K562 (cell line): Measurements from ENCODE around the gene ATE1. TPM values are rescaled to one million over a fixed set of nuclear protein-coding genes. Genes with fewer than 3 reads are reported as not detected.
A peak's percentile ranks its signal among the peaks of the same experiment; 100 is the strongest.

Experiments
- ATAC-seq: fragments of 200-7000 bp; cut with Tn5 transposase; 3 replicates; pipeline ENCODE4 v1.9.1; 2020; ENCODE audit warnings: moderate library complexity
- BruUV-seq: library from RNA; stranded (reverse); fragments of 400-500 nt; replicated peaks from 2 replicates; lab custom pipeline; 2021; lab: Mats Ljungman, UMichigan
- CTCF ChIA-PET: fragments of 300-600 bp; formaldehyde crosslinking; extraction: SDS; loops from one replicate; lab custom pipeline; 2021; ENCODE audit warnings: low intra/inter-chr PET ratio; lab: Yijun Ruan, JAX
- POLR2A ChIA-PET: fragments of 300-600, 350-650 bp; sonication (Branson Sonifier 250); formaldehyde crosslinking; extraction: SDS; loops from one replicate; lab custom pipeline; 2021; ENCODE audit warnings: antibody characterized with exemption, inconsistent platforms; lab: Yijun Ruan, JAX
- DNase-seq, 4 experiments: peaks; one replicate each; pipeline versions ENCODE4 v3.0.0 to v3.0.0-alpha.2; 2011 to 2018; ENCODE audit warnings: low spot score in 3 of 4, mixed read lengths in 3 of 4; ENCODE audit errors: extremely low read depth in 1 of 4
- FAIRE-seq: peaks from 2 replicates; lab custom pipeline; 2011; peaks lifted over from hg19 to GRCh38; lab: Jason Lieb, UNC
- H2AFZ ChIP-seq: 2 replicates; pipeline ENCODE4 v1.6.0; 2011; ENCODE audit warnings: low read depth, low read length, control low read depth, inconsistent platforms
- H3K27ac ChIP-seq: fragments of 200-600 bp; 3 replicates; pipeline ENCODE4 v1.8.0; 2011; ENCODE audit warnings: low read depth, mild to moderate bottlenecking, control low read depth, inconsistent platforms, low read length, moderate library complexity, mixed read lengths; ENCODE audit errors: extremely low read depth
- H3K27me3 ChIP-seq, 2 experiments: fragments of 300-600 bp in 1 of 2; 2 replicates in 1 of 2; 3 replicates in 1 of 2; pipeline versions ENCODE4 v1.6.0 to v1.8.0; 2011; ENCODE audit warnings: inconsistent platforms in 2 of 2, low read length in 2 of 2, mild to moderate bottlenecking in 1 of 2, mixed read lengths in 1 of 2, moderate library complexity in 1 of 2; ENCODE audit not compliant: control insufficient read depth in 2 of 2, insufficient read depth in 2 of 2
- H3K36me3 ChIP-seq: fragments of 300-600 bp; 3 replicates; pipeline ENCODE4 v1.8.0; 2011; ENCODE audit warnings: mild to moderate bottlenecking, low read length, inconsistent platforms; ENCODE audit not compliant: control insufficient read depth, insufficient read depth
- H3K4me1 ChIP-seq, 2 experiments: fragments of 200-600 bp in 1 of 2; replicated peaks in 1 of 2; 2 replicates in 1 of 2; 3 replicates in 1 of 2; pipeline versions ENCODE4 v1.5.1 to v1.8.0; 2011; ENCODE audit warnings: inconsistent platforms in 2 of 2, low read length in 2 of 2, mild to moderate bottlenecking in 1 of 2, mixed read lengths in 1 of 2, moderate library complexity in 1 of 2; ENCODE audit not compliant: control insufficient read depth in 2 of 2, insufficient read depth in 2 of 2
- H3K4me2 ChIP-seq: 2 replicates; pipeline ENCODE4 v1.6.1; 2011; ENCODE audit warnings: low read length, control low read depth, inconsistent platforms, mixed read lengths; ENCODE audit not compliant: insufficient read depth
- H3K4me3 ChIP-seq: fragments of 200-600 bp; sonication (generic), shearing (Covaris generic); 2 replicates; pipeline ENCODE4 v1.5.1; 2016; ENCODE audit warnings: control low read depth, inconsistent platforms
- H3K79me2 ChIP-seq: fragments of 200-600 bp; 3 replicates; pipeline ENCODE4 v1.8.0; 2011; ENCODE audit warnings: low read length, inconsistent platforms; ENCODE audit not compliant: control insufficient read depth, insufficient read depth
- H3K9ac ChIP-seq, 2 experiments: 2 replicates each; pipeline versions ENCODE4 v1.6.0 to v1.6.1; 2011; ENCODE audit warnings: low read depth in 2 of 2, low read length in 2 of 2, control low read depth in 1 of 2, inconsistent platforms in 1 of 2, mild to moderate bottlenecking in 1 of 2, mixed read lengths in 1 of 2; ENCODE audit not compliant: insufficient read depth in 1 of 2
- H3K9me1 ChIP-seq: one replicate; pipeline ENCODE4 v1.6.0; 2011; ENCODE audit warnings: inconsistent platforms, mild to moderate bottlenecking, low read length, moderate library complexity; ENCODE audit not compliant: control insufficient read depth, insufficient read depth
- H3K9me3 ChIP-seq: replicated peaks from 2 replicates; pipeline ENCODE4 v1.5.1; 2011; ENCODE audit warnings: low read depth, low read length, inconsistent platforms; ENCODE audit not compliant: control insufficient read depth, insufficient read depth
- H4K20me1 ChIP-seq: replicated peaks from 2 replicates; pipeline ENCODE4 v1.6.1; 2011; ENCODE audit warnings: low read length, inconsistent platforms, mixed read lengths; ENCODE audit not compliant: control insufficient read depth, insufficient read depth
- C11orf30 ChIP-seq: fragments of 450-650 bp; IDR thresholded peaks from 2 replicates; pipeline ENCODE4 v1.6.1; 2016; ENCODE audit warnings: low read depth, mild to moderate bottlenecking
- CTCF ChIP-seq, 3 experiments: IDR thresholded peaks in 2 of 3; conservative IDR thresholded peaks in 1 of 3; 2 replicates each; pipeline ENCODE4 v1.5.1; 2011 to 2012; ENCODE audit warnings: low read length in 3 of 3, mild to moderate bottlenecking in 3 of 3, control low read depth in 2 of 3, improper control_type of control experiment in 1 of 3, inconsistent platforms in 1 of 3, low read depth in 1 of 3, mixed read lengths in 1 of 3, moderate library complexity in 1 of 3; ENCODE audit not compliant: insufficient read depth in 2 of 3
- ERF ChIP-seq: fragments of 450-650 bp; formaldehyde crosslinking; IDR thresholded peaks from 2 replicates; pipeline ENCODE4 v1.4.0; 2020; ENCODE audit warnings: mild to moderate bottlenecking, mixed read lengths
- PTBP1 ChIP-seq: fragments of 200-400 bp; formaldehyde crosslinking; IDR thresholded peaks from 2 replicates; pipeline ENCODE4 v1.6.1; 2017; ENCODE audit warnings: low read depth, low read length
- RAD21 ChIP-seq, 2 experiments: fragments of 250-450 bp in 1 of 2; fragments of 450-650 bp in 1 of 2; sonication (Bioruptor Pico) in 1 of 2; formaldehyde crosslinking in 1 of 2; IDR thresholded peaks in 1 of 2; conservative IDR thresholded peaks in 1 of 2; 2 replicates each; pipeline versions ENCODE4 v1.4.0 to v1.8.0; 2020 to 2022; ENCODE audit warnings: mild to moderate bottlenecking in 2 of 2, moderate library complexity in 1 of 2
- REST ChIP-seq, 2 experiments: fragments of 450-650 bp; formaldehyde crosslinking in 1 of 2; IDR thresholded peaks; 2 replicates each; pipeline versions ENCODE4 v1.4.0 to v1.6.1; 2014 to 2020; ENCODE audit warnings: mild to moderate bottlenecking in 2 of 2, borderline replicate concordance in 1 of 2, low read depth in 1 of 2
- ZNF316 ChIP-seq: fragments of 450-650 bp; IDR thresholded peaks from 2 replicates; pipeline ENCODE4 v1.6.1; 2016
- WGBS: fragments of 100-300 bp; shearing (Covaris generic); methylation state at CpG from one replicate; pipeline ENCODE4 v1.1.6; 2016; ENCODE audit warnings: low coverage, mixed read lengths; ENCODE audit not compliant: insufficient coverage; ENCODE audit errors: missing lambda C conversion rate; 5-methylcytosine and 5-hydroxymethylcytosine counted together
- in situ Hi-C: fragments of 300-500 bp; cut with MboI; formaldehyde crosslinking; loops from 4 replicates; pipeline ENCODE4 v1.15.0; 2018; ENCODE audit warnings: inconsistent platforms, mixed read lengths
- intact Hi-C: fragments of 100-400 bp; cut with micrococcal nuclease; formaldehyde crosslinking; loops from 2 replicates; pipeline ENCODE4 v1.14.2; 2022
- polyA plus RNA-seq, 8 experiments: library from polyadenylated mRNA; depleted of rRNA in 4 of 8; stranded (reverse) in 5 of 8; unstranded in 3 of 8; fragments of >200 nt; fragmentation: Nextera tagmentation in 2 of 8; fragmentation: Illumina TruSeq in 1 of 8; extraction: Ambion mirVana in 2 of 8; extraction: Trizol in 1 of 8; gene quantifications; 2 replicates each; pipeline versions ENCODE4 v1.2.1 to v1.2.3, GENCODE V29; 2011 to 2014; ENCODE audit warnings: inconsistent platforms in 1 of 8, missing spikeins in 1 of 8
- total RNA-seq, 7 experiments: library from RNA; depleted of rRNA in 6 of 7; stranded (reverse); fragments of >200 nt in 6 of 7; fragmentation: Illumina TruSeq in 2 of 7; extraction: Trizol in 2 of 7; gene quantifications; 2 replicates each; pipeline versions ENCODE4 v1.2.1 to v1.2.3, GENCODE V29; 2011 to 2021; ENCODE audit warnings: low replicate concordance in 1 of 7

ATE1 gene
- total and polyA plus RNA-seq, 9 of the 15 experiments (the other 6 are each of a cell fraction or from before 2014, with no cell fraction given), result 3.0 to 14.2 (median 8.8) TPM

- 0 out of 2 replicates have a peak, but pooled peaks cover 3% of the 10 kb centered on the region for H4K20me1 ChIP-seq
- intact Hi-C loops, result loop anchor here (1.0 to 5.0 kb wide), 2 partner anchors 63 to 78 kb away; no protein-coding TSS in a partner anchor
- H3K9ac ChIP-seq, result no peak overlapping the region
- H3K4me3 ChIP-seq, result no peak overlapping the region
- no TSS peak for BruUV-seq
- POLR2A ChIA-PET, result no interaction called here
- no peaks in the 10 kb centered on the region for H3K79me2 ChIP-seq
- WGBS, result 51% methylated on average over 5 of the region's 5 CpGs
- H3K9me1 ChIP-seq, result no peaks in the 10 kb centered on the region
- no peak overlapping the region for H3K4me2 ChIP-seq
- FAIRE-seq (peak; percentile 62), ATAC-seq (peak; percentile 67; the same call in 2 of the 3 replicates), DNase-seq (peak; percentile 24 to 34 (median 29))
- no peak overlapping the region for H2AFZ ChIP-seq
- CTCF ChIA-PET, result interaction anchor here (1.0 kb wide), 2 partner anchors 15 to 63 kb away, joined by 3 to 4 read pairs; no protein-coding TSS in a partner anchor
- TF ChIP-seq RAD21 (CRISPR knock-in tag; conservative IDR thresholded peaks at IDR 0.05 in 1 of 2, IDR thresholded peaks at IDR 0.05 in 1 of 2) (peak in 1 of 2 experiments; percentile 60; a peak in 3 of 4 replicates), ERF (CRISPR knock-in tag) (no peak), CTCF (IDR thresholded peaks at IDR 0.05 in 2 of 3, conservative IDR thresholded peaks at IDR 0.05 in 1 of 3; ENCODE audit: insufficient read depth in 2 of 3, low read depth in 1 of 3, low read length in 3 of 3) (peak in 2 of 3 experiments; percentile 57 to 61; a peak in 5 of 6 replicates), C11orf30 (peak; percentile 25; the same call in 1 of the 2 replicates), PTBP1 (no peak), ZNF316 (peak; percentile 47; the same call in 1 of the 2 replicates), REST (IDR thresholded peaks at IDR 0.05; ENCODE audit: borderline replicate concordance) (peak; percentile 49; the same call in 1 of the 2 replicates), REST (CRISPR knock-in tag; IDR thresholded peaks at IDR 0.05; ENCODE audit: low read depth) (no peak)
- no peaks in the 10 kb centered on the region for H3K4me1 ChIP-seq
- no peaks in the 10 kb centered on the region for H3K27me3 ChIP-seq
- in situ Hi-C loops, result no loop called here
- H3K9me3 ChIP-seq, result no peaks in the 10 kb centered on the region
- no peak overlapping the region for H3K27ac ChIP-seq
- 0 out of 3 replicates have a peak, but pooled peaks cover 5% of the 10 kb centered on the region for H3K36me3 ChIP-seq
Measured at GRCh38 chr10:121823993-121824463, 103.8 kb downstream of the ATE1 start.
